Smooth muscle cell (in vitro differentiated cells): ENCODE measurements around the gene ACTN4. TPM values are rescaled to one million over a fixed set of nuclear protein-coding genes. Genes with fewer than 3 reads are reported as not detected.
"Not testable (repeated sequence)": the region's sequence is repeated elsewhere in the genome, so short reads cannot be mapped to it uniquely, and the experiment has no call there.

ENCODE experiments used
- DNase-seq: peaks from one replicate; lab custom pipeline; 2025; ENCODE audit not compliant: unreplicated experiment; lab: John Stamatoyannopoulos, UW
- H2AFZ ChIP-seq: fragments of 200-600 bp; sonication (generic); 2 replicates; pipeline ENCODE4 v1.6.0; 2016; ENCODE audit warnings: antibody characterized with exemption, low read depth, mild to moderate bottlenecking
- H3F3A ChIP-seq: fragments of 200-600 bp; sonication (generic); 2 replicates; pipeline ENCODE4 v1.6.0; 2017; ENCODE audit warnings: antibody characterized with exemption, low read depth
- H3K27ac ChIP-seq: fragments of 200-600 bp; sonication (generic); 2 replicates; pipeline ENCODE4 v1.5.1; 2016; ENCODE audit warnings: low read depth, mild to moderate bottlenecking
- H3K27me3 ChIP-seq: fragments of 200-600 bp; sonication (generic); 2 replicates; pipeline ENCODE4 v1.6.1; 2016; ENCODE audit warnings: low read depth, mild to moderate bottlenecking
- H3K36me3 ChIP-seq: fragments of 200-600 bp; sonication (generic); 2 replicates; pipeline ENCODE4 v1.5.1; 2016; ENCODE audit warnings: low read depth
- H3K4me1 ChIP-seq: fragments of 200-600 bp; sonication (generic); 2 replicates; pipeline ENCODE4 v1.5.1; 2016; ENCODE audit warnings: low read depth
- H3K4me2 ChIP-seq: fragments of 200-600 bp; sonication (generic); 2 replicates; pipeline ENCODE4 v1.6.0; 2016; ENCODE audit warnings: mild to moderate bottlenecking
- H3K4me3 ChIP-seq: fragments of 200-600 bp; sonication (generic); 2 replicates; pipeline ENCODE4 v1.5.1; 2016; ENCODE audit warnings: mild to moderate bottlenecking
- H3K79me2 ChIP-seq: fragments of 200-600 bp; sonication (generic); 2 replicates; pipeline ENCODE4 v1.6.0; 2016; ENCODE audit warnings: low read depth, mild to moderate bottlenecking
- H3K9ac ChIP-seq: fragments of 200-600 bp; sonication (generic); 2 replicates; pipeline ENCODE4 v1.6.0; 2016; ENCODE audit warnings: low read depth
- H3K9me3 ChIP-seq: fragments of 200-600 bp; sonication (generic); replicated peaks from 2 replicates; pipeline ENCODE4 v1.5.1; 2016; ENCODE audit warnings: low read depth
- H4K20me1 ChIP-seq: fragments of 200-600 bp; sonication (generic); 2 replicates; pipeline ENCODE4 v1.6.0; 2016; ENCODE audit warnings: low read depth
- WGBS: methylation state at CpG from one replicate; pipeline ENCODE4 v1.1.7; 2016; ENCODE audit warnings: low lambda C conversion rate; 5-methylcytosine and 5-hydroxymethylcytosine counted together
- polyA plus RNA-seq: library from polyadenylated mRNA; unstranded; fragments of >200 nt; fragmentation: Nextera tagmentation; extraction: Ambion mirVana; gene quantifications from 2 replicates; pipeline ENCODE4 v1.2.1, GENCODE V29; 2016
- total RNA-seq: library from RNA; depleted of rRNA; stranded (reverse); fragments of >200 nt; gene quantifications from 2 replicates; pipeline ENCODE4 v1.2.3, GENCODE V29; 2014
- TF ChIP-seq, protein P1 (sequence below): fragments of 200-600 bp; sonication (generic); IDR thresholded peaks from 2 replicates; pipeline ENCODE4 v1.5.1; 2017; ENCODE audit warnings: borderline replicate concordance, mild to moderate bottlenecking, antibody characterized with exemption; ENCODE audit not compliant: insufficient read depth, poor library complexity, severe bottlenecking

ACTN4 gene
- 311 TPM in 2 replicates for total RNA-seq
- 53.8 and 60.4 TPM in 2 replicates for polyA plus RNA-seq

DNA sequence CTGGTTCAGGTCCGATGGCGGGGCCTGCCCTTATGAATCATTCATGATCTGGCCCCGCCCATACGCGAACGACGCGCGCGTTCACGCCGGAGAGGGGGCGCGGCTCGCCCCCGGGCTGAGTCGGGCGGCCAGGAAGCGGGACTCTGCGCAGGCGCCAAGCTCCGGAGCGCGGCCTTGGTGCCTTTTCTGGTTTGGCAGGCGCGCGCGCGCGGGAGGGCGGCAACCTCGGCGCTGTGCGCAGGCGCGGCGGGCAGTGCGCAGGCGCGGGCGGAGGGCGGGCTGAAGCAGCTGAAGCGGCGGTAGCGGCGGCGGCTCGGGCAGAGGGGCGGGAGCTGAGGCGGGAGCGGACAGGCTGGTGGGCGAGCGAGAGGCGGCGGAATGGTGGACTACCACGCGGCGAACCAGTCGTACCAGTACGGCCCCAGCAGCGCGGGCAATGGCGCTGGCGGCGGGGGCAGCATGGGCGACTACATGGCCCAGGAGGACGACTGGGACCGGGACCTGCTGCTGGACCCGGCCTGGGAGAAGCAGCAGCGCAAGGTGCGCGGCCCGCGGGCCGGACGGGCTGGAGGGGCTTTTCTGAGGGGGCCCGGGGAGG lies at the start of gene ACTN4:
Gene ACTN4, plus strand, starts transcription at position 282 of the 598 bp plus-strand sequence. Its CDS starts 97 bp downstream, at position 379.
- peak within 1 kb of the TSS; percentile 100 for H3K4me3 ChIP-seq
- TF ChIP-seq, protein P1, sequence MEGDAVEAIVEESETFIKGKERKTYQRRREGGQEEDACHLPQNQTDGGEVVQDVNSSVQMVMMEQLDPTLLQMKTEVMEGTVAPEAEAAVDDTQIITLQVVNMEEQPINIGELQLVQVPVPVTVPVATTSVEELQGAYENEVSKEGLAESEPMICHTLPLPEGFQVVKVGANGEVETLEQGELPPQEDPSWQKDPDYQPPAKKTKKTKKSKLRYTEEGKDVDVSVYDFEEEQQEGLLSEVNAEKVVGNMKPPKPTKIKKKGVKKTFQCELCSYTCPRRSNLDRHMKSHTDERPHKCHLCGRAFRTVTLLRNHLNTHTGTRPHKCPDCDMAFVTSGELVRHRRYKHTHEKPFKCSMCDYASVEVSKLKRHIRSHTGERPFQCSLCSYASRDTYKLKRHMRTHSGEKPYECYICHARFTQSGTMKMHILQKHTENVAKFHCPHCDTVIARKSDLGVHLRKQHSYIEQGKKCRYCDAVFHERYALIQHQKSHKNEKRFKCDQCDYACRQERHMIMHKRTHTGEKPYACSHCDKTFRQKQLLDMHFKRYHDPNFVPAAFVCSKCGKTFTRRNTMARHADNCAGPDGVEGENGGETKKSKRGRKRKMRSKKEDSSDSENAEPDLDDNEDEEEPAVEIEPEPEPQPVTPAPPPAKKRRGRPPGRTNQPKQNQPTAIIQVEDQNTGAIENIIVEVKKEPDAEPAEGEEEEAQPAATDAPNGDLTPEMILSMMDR, result no peak
- under 1% methylated on average over 64 of the region's 77 CpGs for WGBS
- no peaks in the 10 kb centered on the region for H3K36me3 ChIP-seq
- peaks cover 10% of the 10 kb centered on the region for H3F3A ChIP-seq
- H3K9ac ChIP-seq, result peak within 1 kb of the TSS; percentile 97
- no peaks in the 10 kb centered on the region for H3K27me3 ChIP-seq
- no peak within 1 kb of the TSS for H2AFZ ChIP-seq
- H3K27ac ChIP-seq, result peak within 1 kb of the TSS; percentile 100
- H3K9me3 ChIP-seq, result no peaks in the 10 kb centered on the region
- DNase-seq, result peak; percentile 99
- H3K79me2 ChIP-seq, result peaks cover 50% of the 10 kb centered on the region
- H4K20me1 ChIP-seq, result peaks cover 49% of the 10 kb centered on the region
- peaks cover 24% of the 10 kb centered on the region for H3K4me1 ChIP-seq
- peak within 1 kb of the TSS; percentile 92 for H3K4me2 ChIP-seq

DNA sequence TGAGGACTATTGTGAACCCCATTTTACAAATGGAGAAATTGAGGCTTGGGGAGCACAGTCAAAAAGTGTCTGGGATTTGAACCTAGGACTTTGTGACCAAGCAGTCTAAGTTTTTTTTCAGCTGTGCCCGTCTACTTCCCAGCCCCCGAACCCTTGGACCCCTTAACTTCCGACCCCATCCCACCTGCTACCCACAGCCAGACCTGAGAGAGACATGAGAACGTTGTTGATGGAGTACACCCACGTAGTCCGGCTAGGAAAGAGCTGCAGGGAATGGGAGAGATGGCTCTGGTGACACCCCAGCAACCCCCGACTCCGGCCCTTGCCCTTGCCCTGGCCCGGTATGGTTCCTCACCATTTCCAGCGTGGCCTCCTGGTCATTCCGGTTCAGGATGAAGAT lies 47.7 kb upstream of the ACTN4 start:
- Histone ChIP-seq H3K36me3 (no peaks in the 10 kb centered on the region), H4K20me1 (no peaks in the 10 kb centered on the region), H3K4me2 (no peak overlapping the region), H3K27me3 (peaks cover 13% of the 10 kb centered on the region), H3K9ac (no peak overlapping the region), H3K4me1 (peaks cover 3% of the 10 kb centered on the region), H3K4me3 (no peak overlapping the region), H3K9me3 (no peaks in the 10 kb centered on the region), H3K27ac (no peak overlapping the region), H3F3A (no peaks in the 10 kb centered on the region), H3K79me2 (no peaks in the 10 kb centered on the region), H2AFZ (no peak overlapping the region)
- TF ChIP-seq, protein P1, result no peak
- no peak for DNase-seq
- 91% methylated on average over 11 of the region's 11 CpGs for WGBS

DNA sequence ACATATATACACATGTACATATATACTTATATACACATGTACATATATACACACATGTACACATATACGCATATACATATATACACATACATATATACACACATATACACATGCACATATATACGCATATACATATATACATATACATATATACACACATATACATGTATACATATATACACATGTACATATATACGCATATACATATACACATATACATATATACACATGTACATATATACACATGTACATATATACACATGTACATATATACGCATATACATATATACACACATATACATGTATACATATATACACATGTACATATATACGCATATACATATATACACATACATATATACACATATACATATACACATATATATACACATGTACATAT lies 44.6 kb upstream of the ACTN4 start:
- H3K4me2 ChIP-seq, H4K20me1 ChIP-seq, H2AFZ ChIP-seq, DNase-seq, H3K36me3 ChIP-seq, H3K27me3 ChIP-seq, H3F3A ChIP-seq, H3K79me2 ChIP-seq, H3K9me3 ChIP-seq, H3K9ac ChIP-seq, H3K4me1 ChIP-seq, H3K4me3 ChIP-seq, H3K27ac ChIP-seq: not testable (repeated sequence)
- 97% methylated on average over 5 of the region's 5 CpGs for WGBS

DNA sequence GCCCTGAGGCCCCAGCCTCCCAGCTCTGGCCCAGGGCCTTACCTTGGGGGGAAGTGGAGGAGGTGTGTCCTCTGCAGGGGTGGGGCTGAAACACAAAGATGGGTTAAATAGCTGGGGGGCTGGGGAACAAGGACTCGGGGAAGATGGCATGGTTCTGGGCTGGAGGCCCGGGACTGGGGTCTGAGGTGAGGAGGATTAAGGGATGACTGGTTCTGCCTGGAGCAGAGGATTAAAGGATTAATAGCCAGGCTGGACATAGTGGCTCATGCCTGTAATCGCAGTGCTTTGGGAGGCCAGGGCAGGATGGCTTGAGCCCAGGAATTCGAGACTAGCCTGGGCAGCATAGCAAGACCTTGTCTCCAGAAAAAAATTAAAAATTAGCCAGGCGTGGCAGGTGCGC lies 41.3 kb upstream of the ACTN4 start:
- Histone ChIP-seq H3K4me1 (no peaks in the 10 kb centered on the region), H3K79me2 (no peaks in the 10 kb centered on the region), H3K9me3 (no peaks in the 10 kb centered on the region), H3K9ac (no peak overlapping the region), H3K4me3 (no peak overlapping the region), H2AFZ (no peak overlapping the region), H3K4me2 (no peak overlapping the region), H3K36me3 (no peaks in the 10 kb centered on the region), H3K27ac (no peak overlapping the region), H3K27me3 (no peaks in the 10 kb centered on the region), H3F3A (no peaks in the 10 kb centered on the region), H4K20me1 (no peaks in the 10 kb centered on the region)
- 72% methylated on average over 6 of the region's 6 CpGs for WGBS
- no peak for DNase-seq
- TF ChIP-seq, protein P1, result no peak
